Activated T-cell treated with anti-CD3 and anti-CD28 coated beads, Interleukin-2, amount 50 U/mL, for 4 hours (primary cell): Measurements from ENCODE around the gene TBC1D16. TPM values are rescaled to one million over a fixed set of nuclear protein-coding genes. Genes with fewer than 3 reads are reported as not detected.
A peak's percentile ranks its signal among the peaks of the same experiment; 100 is the strongest.

Experiments used
- ATAC-seq, 2 donors: fragments of 200-7000 bp; cut with Tn5 transposase; one replicate each; pipeline ENCODE4 v1.10.0; 2021
- DNase-seq: peaks from one replicate; pipeline ENCODE4 v3.0.0-alpha.2; 2020
- H3K27me3 Mint-ChIP-seq: one replicate; pipeline ENCODE4 v1.8.0; 2021; ENCODE audit warnings: low read depth, mixed read lengths
- H3K36me3 Mint-ChIP-seq: one replicate; pipeline ENCODE4 v1.8.0; 2022; ENCODE audit warnings: mixed read lengths; ENCODE audit not compliant: insufficient read depth
- H3K4me1 Mint-ChIP-seq: one replicate; pipeline ENCODE4 v1.8.0; 2021; ENCODE audit warnings: low read depth, mixed read lengths
- H3K4me3 Mint-ChIP-seq: one replicate; pipeline ENCODE4 v1.8.0; 2021; ENCODE audit warnings: mild to moderate bottlenecking, moderate library complexity, mixed read lengths
- H3K9me3 Mint-ChIP-seq: one replicate; pipeline ENCODE4 v1.8.0; 2021; ENCODE audit warnings: mixed read lengths
- total RNA-seq, 3 donors: library from RNA; stranded (reverse); gene quantifications; one replicate each; pipeline ENCODE4 v1.2.1, GENCODE V29; 2021

The TBC1D16 gene
- total RNA-seq, 3 donors from 2014 or later = 2.2 to 3.3 (median 2.6) TPM

DNA sequence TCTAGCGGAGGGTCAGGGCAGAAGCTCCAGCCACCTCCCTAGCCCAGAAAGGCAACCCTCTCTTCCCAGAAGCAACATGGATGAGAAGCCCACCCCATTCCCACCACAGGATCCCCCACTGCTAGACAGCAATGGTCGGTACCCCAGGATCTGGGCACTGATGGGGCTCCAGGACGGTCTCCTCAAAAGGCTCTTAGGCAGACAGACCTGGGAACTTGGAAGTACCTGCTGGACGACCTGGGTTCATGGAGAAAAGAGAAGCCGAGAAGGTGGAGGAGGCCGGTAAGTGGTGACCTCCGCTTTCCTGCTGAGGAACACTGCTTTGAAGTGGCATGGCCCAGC lies 96.6 kb downstream of the TBC1D16 start:
- Mint-ChIP-seq H3K27me3 (no peaks in the 10 kb centered on the region), H3K36me3 (no peaks in the 10 kb centered on the region), H3K4me1 (peaks cover 47% of the 10 kb centered on the region), H3K9me3 (no peaks in the 10 kb centered on the region), H3K4me3 (no peak overlapping the region)
- no peak for ATAC-seq
- no peak for DNase-seq

DNA sequence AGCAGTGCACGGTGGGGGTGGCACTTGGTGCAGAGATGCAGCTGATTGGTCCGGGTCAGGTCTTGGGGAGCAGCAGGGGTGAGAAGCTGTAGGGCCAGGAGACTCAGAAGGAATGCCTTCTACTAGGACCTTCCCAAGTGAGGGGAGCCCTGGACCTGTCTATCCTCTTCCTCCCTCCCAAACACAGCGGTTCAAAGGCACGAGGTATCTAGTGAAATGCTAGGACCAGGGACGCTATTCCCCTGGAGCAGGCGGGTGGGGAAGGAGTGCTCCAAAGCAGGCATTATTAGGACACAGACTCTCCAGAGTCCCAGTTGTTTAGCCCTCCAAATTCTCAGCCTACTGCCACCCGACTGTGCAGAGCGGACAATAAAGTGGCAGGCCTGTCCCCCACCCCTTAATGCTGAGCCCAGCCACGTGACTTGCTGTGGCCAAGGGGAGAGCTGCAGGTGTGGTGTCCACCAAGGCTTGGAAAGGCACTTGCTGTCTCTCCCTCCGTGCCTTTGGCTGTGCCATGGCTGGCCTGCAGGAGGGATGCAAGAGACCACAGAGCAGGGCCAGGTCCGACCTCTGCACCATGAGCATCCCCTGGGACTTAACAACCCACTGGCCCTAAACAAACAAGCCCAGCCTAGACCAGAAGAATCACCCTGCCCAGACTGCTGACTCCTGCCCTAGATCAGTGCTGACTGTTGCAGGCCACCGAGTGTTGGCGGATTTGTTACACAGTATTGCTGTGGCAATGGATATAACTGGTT lies 97.2 kb downstream of the TBC1D16 start:
- no peak for ATAC-seq
- peaks cover 5% of the 10 kb centered on the region for H3K27me3 Mint-ChIP-seq
- peaks cover 52% of the 10 kb centered on the region for H3K4me1 Mint-ChIP-seq
- no peak for DNase-seq
- H3K9me3 Mint-ChIP-seq = no peaks in the 10 kb centered on the region
- no peaks in the 10 kb centered on the region for H3K36me3 Mint-ChIP-seq
- no peak overlapping the region for H3K4me3 Mint-ChIP-seq

DNA sequence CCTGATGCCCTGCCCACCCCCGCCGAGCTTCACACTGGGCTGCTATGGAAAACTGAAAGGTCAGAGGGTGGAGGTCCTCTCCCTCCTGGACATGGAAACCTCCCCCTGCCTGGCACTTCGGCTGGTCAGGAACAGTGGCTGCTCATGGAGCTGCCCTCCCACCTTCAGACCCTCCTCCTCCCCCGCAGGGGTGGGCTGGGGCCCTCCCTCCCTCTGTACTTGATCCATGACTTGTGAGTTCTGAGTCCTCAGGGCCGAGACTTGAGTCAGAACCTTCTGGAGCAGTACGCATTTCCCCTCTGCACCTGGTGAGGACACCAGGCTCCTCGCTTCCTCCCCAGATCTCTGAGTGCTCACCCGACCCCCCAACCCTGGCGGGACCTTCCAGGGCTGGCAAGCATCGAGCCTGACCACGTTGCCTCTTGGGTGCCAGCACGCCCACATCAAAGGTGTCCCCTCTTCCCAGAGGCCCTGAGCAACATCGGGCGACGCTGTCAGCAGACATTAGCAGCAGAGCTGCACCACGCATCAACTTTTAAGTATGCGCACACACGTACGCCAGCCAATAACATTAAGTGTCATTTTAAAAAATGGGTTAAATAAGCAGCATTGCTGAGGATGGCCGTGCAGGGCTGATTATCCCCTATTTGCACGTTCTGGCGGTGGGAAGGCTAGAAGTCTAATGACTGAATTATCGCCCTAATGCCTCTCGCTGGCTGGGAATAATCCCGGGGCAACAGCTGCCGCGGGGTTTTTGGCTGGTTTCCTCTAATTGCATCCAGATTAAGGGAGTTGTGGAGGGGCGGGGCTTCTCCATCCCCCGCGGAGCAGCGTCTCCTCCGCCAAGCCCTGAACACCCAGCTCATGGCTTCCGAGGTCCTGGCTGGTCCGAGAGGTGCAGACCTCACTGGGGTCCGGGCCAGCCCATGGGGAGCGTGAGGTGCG lies 98.0 kb downstream of the TBC1D16 start:
- no peaks in the 10 kb centered on the region for H3K36me3 Mint-ChIP-seq
- ATAC-seq = no peak
- H3K4me3 Mint-ChIP-seq = peak overlapping the region; percentile 62
- peaks cover 54% of the 10 kb centered on the region for H3K4me1 Mint-ChIP-seq
- H3K9me3 Mint-ChIP-seq = no peaks in the 10 kb centered on the region
- no peak for DNase-seq
- H3K27me3 Mint-ChIP-seq = peaks cover 13% of the 10 kb centered on the region

DNA sequence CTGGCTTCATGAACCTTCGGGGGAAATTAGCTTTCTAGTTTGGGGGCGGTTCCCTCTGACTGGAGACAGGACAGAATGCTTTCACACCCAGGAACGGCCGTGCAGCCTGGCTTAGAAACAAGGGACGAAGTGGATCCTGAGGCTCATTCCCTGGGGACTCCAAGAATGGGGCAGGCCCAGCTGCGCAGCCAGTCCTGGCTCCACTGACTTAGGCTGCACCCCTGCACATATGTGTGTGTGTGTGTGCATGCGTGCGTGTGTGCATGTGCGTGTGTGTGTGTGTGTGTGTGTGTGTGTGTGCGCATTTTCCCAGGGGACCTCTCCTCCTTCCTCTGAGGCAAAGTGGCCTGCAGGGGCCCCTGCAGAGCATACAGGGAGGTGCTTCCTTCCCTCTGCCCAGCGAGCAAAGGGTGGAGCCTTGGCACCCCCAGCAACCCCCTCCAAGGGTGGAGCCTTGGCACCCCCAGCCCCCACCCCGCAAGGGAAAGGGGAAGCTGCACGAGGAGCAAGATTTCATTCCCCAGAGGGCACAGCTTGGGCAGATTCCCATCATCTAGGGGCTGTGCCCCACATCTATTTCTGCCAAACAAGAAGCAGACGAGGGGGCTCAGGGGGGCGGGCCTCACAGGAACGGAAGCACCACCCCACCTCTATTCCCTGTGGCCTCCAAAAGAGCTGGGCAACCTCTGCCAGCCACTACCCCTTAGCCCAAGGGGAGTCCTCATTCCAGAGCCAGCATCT lies 98.9 kb downstream of the TBC1D16 start:
- Mint-ChIP-seq H3K4me1 (peaks cover 56% of the 10 kb centered on the region), H3K9me3 (no peaks in the 10 kb centered on the region), H3K36me3 (no peaks in the 10 kb centered on the region), H3K27me3 (peaks cover 17% of the 10 kb centered on the region), H3K4me3 (peak overlapping the region; percentile 62)
- no peak for ATAC-seq
- no peak for DNase-seq

DNA sequence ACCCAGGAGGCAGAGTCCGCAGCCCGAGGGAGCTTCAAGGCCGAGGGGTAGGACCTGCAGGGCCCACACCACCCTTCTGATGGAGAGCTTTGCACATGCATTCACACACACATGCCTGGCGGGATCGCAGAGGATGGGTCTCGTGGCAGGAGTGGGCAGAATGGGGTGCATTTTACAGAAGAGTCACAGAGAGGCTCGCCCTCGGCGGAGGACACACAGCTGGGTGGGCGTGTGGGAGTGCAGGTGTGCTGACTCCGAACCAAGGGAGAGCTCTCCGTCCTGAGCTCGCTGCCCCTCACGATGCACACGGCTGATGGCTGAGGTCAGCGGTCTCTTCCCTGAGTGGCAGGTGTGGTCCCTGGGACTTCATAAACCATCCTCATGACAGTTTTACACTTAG lies 99.6 kb downstream of the TBC1D16 start:
- H3K27me3 Mint-ChIP-seq = peaks cover 23% of the 10 kb centered on the region
- DNase-seq (no peak), ATAC-seq (no peak)
- no peaks in the 10 kb centered on the region for H3K9me3 Mint-ChIP-seq
- H3K4me1 Mint-ChIP-seq = peaks cover 60% of the 10 kb centered on the region
- H3K36me3 Mint-ChIP-seq = no peaks in the 10 kb centered on the region
- H3K4me3 Mint-ChIP-seq = no peak overlapping the region

DNA sequence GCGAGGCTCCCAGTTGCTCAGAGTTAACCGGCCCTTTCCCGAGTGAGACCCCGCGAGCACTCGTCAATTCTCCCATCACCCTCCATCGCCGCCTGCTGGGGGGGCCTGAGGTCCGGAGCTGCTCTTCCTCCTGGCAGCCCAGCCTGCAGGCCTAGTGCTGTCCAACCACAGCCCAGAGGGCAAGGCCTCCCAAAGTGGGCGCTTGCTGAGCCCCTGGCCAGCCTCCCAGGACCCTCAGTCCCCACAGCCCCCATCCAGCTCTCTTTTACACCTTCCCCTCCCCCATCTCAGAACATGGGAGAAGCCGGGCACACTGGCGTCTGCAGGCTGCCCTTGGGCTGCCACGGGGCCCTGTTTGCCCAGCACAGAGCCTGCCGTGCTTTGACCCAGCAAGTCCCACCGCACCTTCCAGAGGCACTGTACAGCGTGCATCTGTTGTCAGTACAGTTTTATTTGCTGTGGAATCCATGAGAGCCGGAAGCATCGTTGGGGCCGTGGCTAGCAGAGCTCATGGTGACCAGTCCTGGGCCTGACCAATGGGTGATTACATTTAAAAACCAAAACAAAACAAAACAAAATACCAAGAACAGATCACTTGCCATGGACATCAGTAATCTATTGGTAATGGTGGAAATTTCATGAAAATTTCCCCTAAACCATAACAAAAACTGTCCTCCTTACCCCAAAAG lies 100.3 kb downstream of the TBC1D16 start:
- H3K4me3 Mint-ChIP-seq = no peak overlapping the region
- H3K9me3 Mint-ChIP-seq = no peaks in the 10 kb centered on the region
- no peaks in the 10 kb centered on the region for H3K36me3 Mint-ChIP-seq
- peaks cover 61% of the 10 kb centered on the region for H3K4me1 Mint-ChIP-seq
- no peak for DNase-seq
- ATAC-seq = no peak
- peaks cover 27% of the 10 kb centered on the region for H3K27me3 Mint-ChIP-seq

DNA sequence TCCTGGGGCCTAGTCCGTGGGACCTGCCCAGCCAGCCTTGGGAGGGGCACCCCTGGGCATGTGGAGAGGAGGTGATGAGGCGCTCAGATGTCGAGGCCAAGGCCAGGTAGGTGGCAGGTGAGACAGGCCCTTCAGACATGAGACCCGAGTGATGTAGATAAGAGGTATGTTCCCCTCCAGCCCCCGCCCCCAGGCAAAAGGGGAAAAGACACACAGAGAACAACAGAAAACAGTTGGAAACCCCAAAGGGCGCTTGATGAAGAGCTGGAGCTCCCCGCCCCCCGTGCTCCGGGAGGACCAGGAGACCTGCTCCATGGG lies 101.1 kb downstream of the TBC1D16 start:
- Mint-ChIP-seq H3K9me3 (no peaks in the 10 kb centered on the region), H3K4me1 (peaks cover 61% of the 10 kb centered on the region), H3K36me3 (no peaks in the 10 kb centered on the region), H3K4me3 (no peak overlapping the region), H3K27me3 (peaks cover 27% of the 10 kb centered on the region)
- DNase-seq = no peak
- ATAC-seq = no peak

DNA sequence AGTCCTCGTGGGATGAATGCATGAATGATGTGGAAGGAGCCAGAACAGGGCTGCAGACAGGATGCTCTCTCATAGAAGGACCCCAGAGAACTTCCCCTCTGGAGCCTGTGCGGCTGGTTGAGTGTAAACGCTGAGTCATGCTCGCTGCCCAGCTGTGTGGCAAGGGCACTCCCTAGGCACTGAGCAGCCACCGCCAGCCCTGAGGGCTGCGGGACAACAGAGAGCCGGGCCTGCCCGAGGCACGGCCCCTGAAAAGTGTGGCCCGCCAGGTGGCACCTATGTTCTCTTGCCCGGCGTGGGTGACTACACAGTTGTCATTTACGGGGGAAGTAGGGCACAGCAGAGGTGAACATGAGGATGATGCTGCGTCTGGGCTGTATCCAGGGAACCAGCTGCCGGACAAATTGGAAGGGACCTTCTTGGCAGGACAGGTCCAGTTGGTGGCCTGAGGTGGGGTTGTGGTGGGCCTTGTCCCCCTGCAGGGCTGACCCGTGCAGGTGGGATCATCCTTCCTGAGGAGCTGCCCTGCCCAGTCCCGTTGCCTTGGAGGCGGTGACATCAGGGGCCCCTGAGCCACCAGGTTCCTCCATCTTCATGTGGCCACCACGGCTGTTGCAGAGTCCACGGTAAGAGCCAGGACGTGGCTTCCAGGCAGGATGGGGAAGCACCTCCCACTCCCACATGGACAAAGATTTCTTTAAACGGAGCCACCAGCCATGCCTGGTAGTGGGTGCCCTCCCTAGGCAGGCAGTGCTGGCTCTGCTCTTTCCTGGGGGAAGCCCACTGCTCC lies 101.6 kb downstream of the TBC1D16 start:
- no peak overlapping the region for H3K4me3 Mint-ChIP-seq
- peak in 1 of 2 donors; percentile 17 for ATAC-seq

DNA sequence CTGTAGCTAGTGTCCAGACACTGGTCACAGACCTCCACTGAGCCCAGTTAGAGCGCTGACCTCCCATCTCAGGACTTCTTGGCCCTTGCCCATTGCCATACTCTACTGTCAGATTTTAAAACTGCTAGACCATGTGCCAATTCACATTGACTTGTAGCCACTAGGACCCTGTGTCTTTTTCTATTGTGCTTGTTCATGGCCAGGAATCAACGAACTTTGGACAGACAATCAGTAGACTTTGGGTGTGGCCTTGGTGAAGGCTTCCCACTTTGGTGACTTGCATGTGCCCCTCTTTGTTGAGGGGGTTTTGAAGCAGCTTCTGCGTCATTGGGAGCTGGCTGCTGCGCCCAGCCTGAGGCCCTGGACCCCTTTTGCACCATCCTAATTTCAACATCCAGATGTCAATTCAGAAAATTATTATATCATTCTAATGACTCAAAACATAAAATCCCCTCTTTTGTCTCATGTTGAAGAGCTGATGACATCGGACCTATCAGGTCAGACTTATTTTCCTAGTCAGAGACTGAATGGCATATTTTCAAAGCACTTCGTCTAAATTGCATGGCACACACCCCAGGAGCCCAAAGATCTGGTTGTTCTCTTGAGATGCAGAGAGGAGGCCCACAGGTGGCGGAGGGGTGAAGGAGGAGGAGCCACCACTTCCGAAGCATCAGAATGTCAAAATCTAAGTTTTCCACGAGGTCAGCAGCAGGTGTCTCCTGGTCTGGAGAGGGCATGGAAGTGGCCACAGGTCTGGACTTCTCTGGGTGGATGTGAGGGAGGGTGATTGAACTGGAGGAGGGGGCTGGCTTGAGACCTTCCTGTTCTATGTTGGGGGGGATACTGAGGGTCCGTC lies 103.0 kb downstream of the TBC1D16 start:
- H3K4me1 Mint-ChIP-seq = peaks cover 63% of the 10 kb centered on the region
- ATAC-seq (no peak), DNase-seq (no peak)
- H3K9me3 Mint-ChIP-seq = no peaks in the 10 kb centered on the region
- H3K27me3 Mint-ChIP-seq = peaks cover 35% of the 10 kb centered on the region
- no peaks in the 10 kb centered on the region for H3K36me3 Mint-ChIP-seq
- H3K4me3 Mint-ChIP-seq = no peak overlapping the region

More for the DNA sequence above, 101.6 kb downstream of the TBC1D16 start:
- H3K9me3 Mint-ChIP-seq = no peaks in the 10 kb centered on the region
- DNase-seq = no peak
- H3K27me3 Mint-ChIP-seq = peaks cover 28% of the 10 kb centered on the region
- H3K4me1 Mint-ChIP-seq = peaks cover 61% of the 10 kb centered on the region
- H3K36me3 Mint-ChIP-seq = no peaks in the 10 kb centered on the region

DNA sequence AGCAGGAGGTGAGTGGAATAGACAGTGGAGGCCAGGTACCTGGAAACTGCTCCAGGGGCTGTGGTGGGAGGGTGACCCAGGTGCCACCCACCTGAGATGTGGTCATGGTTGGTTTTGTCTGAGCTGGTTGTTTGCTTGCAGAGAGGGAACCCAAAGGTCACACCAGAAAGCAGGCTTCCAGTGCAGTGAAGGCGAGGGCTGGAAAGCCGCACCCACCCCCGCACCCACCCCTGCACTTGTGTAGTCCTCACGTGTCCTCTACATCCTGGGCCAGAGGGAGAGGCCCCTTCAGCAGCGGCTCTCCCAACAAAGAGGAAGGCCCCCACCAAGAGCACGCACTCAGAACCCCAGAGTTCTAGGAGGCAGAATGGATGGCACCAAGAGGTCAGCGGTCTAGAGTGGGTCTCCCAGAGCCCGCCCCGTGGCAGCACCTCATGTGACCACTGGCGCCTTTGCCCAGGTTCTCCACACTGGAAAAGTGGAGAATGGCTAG lies 103.8 kb downstream of the TBC1D16 start:
- H3K9me3 Mint-ChIP-seq = no peaks in the 10 kb centered on the region
- no peaks in the 10 kb centered on the region for H3K36me3 Mint-ChIP-seq
- H3K4me1 Mint-ChIP-seq = peaks cover 63% of the 10 kb centered on the region
- no peak for ATAC-seq
- no peak overlapping the region for H3K4me3 Mint-ChIP-seq
- H3K27me3 Mint-ChIP-seq = peaks cover 37% of the 10 kb centered on the region
- no peak for DNase-seq

DNA sequence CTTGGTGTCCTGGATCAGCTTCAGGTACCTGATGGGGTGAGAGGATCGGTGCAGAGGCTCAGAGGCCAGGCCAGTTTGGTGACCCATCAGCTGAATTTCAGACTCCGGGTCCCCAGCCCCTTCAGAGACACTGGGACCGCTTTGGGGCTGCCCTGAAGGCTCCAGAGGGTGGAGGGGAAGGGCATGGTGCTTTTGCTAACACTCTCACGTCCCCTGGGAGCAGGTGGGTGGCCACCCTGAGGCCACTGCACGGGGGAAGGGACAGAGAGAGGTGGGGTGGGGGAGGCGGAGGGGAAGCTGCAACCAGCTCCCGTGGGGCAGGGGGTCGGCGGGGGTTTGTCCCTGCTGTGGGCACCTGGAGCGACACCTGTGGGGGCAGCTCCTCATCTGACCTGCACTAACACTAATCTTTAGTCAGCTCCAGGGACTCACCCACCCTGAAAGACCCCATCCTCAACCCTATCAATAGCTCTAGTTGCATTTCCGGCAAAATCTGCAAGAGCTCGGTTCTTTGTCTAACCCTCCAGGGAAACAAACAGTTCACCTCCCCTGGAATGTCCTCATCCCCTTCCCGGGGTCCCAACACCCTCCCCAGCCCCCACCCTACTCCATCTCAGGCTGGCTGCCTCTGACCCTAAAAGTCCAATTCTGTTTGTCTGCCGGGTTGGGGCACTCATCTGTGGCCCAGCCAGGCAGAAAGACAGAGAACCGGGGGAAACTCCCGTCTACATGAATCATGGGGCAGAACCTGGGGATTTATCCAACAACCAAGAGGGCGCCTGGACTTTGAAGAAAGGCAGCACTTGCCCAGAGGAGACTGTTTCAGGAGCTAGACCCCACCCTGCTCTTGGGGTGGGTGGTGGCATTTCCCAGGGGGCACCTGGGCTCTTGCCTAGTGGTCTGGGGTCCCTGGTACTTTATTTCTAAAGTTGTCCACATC lies 104.5 kb downstream of the TBC1D16 start:
- Mint-ChIP-seq H3K9me3 (no peaks in the 10 kb centered on the region), H3K27me3 (peaks cover 41% of the 10 kb centered on the region), H3K36me3 (no peaks in the 10 kb centered on the region), H3K4me3 (no peak overlapping the region), H3K4me1 (peaks cover 59% of the 10 kb centered on the region)
- no peak for DNase-seq
- no peak for ATAC-seq
